ENCODE measurements around the gene SPNS2.

The SPNS2 gene

DNA sequence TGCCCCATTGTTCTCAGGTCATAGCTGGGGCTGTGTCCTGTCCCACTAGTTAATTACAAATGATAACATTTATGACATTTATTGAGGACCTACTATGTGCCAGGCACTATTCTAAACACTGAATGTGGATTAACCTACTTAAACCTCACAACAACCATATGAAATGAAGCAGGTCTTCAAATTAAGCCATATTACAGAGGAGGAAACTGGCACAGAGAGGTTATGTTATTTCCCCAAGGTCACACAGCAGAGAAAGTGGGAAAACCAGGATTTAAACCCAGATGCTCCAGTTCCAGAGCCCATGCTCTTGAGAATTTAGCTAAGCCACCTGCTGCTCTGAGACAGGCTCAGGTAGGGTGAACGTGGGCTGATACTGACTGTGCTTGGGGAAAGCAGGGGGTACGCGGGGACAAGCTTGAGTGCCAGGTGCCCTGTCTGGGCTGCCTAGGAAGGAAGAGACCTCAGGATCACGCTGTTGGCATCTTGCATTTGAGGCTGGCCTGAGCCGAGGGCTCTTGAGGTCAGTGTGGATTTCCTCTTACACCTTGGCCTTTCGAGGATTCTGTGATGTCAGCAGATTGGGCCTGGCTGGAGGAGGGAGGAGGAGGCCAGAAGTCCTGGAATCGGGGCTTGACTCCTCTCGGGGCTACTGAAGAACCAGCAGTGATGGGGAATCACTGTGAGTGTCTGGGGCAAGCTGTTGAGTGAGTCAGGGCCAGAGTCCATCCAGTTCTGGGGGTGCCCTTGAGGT lies 8.9 kb downstream of the SPNS2 start:
- Histone ChIP-seq H3K9me3 (ENCODE audit: low read length) (no peaks in the 10 kb centered on the region), H3K4me1 (ENCODE audit: insufficient read depth, low read length) (no peaks in the 10 kb centered on the region), H3K36me3 (ENCODE audit: insufficient read depth, low read length) (no peaks in the 10 kb centered on the region), H3K27me3 (ENCODE audit: control insufficient read depth in 1 of 2, insufficient read depth in 2 of 2, low read length in 2 of 2) (peaks cover 6 to 20% of the 10 kb centered on the region in 2 donors), H3K27ac (ENCODE audit: low read depth, low read length) (no peak overlapping the region), H3K4me3 (ENCODE audit: low read depth in 1 of 2, low read length in 2 of 2) (no peak overlapping the region), H3K9ac (ENCODE audit: low read length) (no peak overlapping the region)

DNA sequence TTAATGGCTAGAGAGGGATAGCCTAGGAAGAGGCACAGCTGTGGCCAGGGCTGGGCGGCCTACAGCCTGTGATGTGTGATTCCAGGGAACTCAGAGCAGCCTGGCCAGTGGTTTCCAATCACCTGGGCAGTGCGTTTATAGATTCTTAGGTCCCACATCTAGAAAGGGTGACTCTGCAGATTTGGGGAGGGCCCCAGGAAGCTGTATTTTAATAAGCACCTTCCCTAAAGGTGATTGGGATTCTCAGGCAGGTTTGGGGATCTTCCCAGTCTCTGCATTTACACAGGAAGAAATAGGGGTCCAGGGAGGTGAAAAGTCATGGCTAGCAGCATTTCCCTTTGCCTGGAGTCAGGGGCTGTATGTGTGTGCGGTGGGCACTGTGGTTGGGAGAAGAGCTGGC lies 9.5 kb downstream of the SPNS2 start:
- peaks cover 3 to 13% of the 10 kb centered on the region in 2 donors for H3K27me3 ChIP-seq (ENCODE audit: control insufficient read depth in 1 of 2, insufficient read depth in 2 of 2, low read length in 2 of 2)
- H3K4me3 ChIP-seq (ENCODE audit: low read depth in 1 of 2, low read length in 2 of 2), result no peak overlapping the region
- no peak overlapping the region for H3K27ac ChIP-seq (ENCODE audit: low read depth, low read length)
- H3K9ac ChIP-seq (ENCODE audit: low read length), result no peak overlapping the region
- H3K4me1 ChIP-seq (ENCODE audit: insufficient read depth, low read length), result no peaks in the 10 kb centered on the region
- H3K9me3 ChIP-seq (ENCODE audit: low read length), result no peaks in the 10 kb centered on the region
- H3K36me3 ChIP-seq (ENCODE audit: insufficient read depth, low read length), result no peaks in the 10 kb centered on the region

GRCh38 chr17:4509401-4509800 lies 10.7 kb downstream of the SPNS2 start:
- Histone ChIP-seq H3K9ac (ENCODE audit: low read length) (no peak overlapping the region), H3K27me3 (ENCODE audit: control insufficient read depth in 1 of 2, insufficient read depth in 2 of 2, low read length in 2 of 2) (peaks cover 0 to 3% of the 10 kb centered on the region in 2 donors), H3K36me3 (ENCODE audit: insufficient read depth, low read length) (no peaks in the 10 kb centered on the region), H3K4me3 (ENCODE audit: low read depth in 1 of 2, low read length in 2 of 2) (no peak overlapping the region), H3K27ac (ENCODE audit: low read depth, low read length) (no peak overlapping the region), H3K9me3 (ENCODE audit: low read length) (no peaks in the 10 kb centered on the region), H3K4me1 (ENCODE audit: insufficient read depth, low read length) (no peaks in the 10 kb centered on the region)

GRCh38 chr17:4509923-4510617 lies 11.4 kb downstream of the SPNS2 start:
- Histone ChIP-seq H3K9ac (ENCODE audit: low read length) (no peak overlapping the region), H3K4me1 (ENCODE audit: insufficient read depth, low read length) (no peaks in the 10 kb centered on the region), H3K27ac (ENCODE audit: low read depth, low read length) (no peak overlapping the region), H3K36me3 (ENCODE audit: insufficient read depth, low read length) (no peaks in the 10 kb centered on the region), H3K27me3 (ENCODE audit: control insufficient read depth in 1 of 2, insufficient read depth in 2 of 2, low read length in 2 of 2) (peaks cover 0 to 3% of the 10 kb centered on the region in 2 donors), H3K4me3 (ENCODE audit: low read depth in 1 of 2, low read length in 2 of 2) (no peak overlapping the region), H3K9me3 (ENCODE audit: low read length) (no peaks in the 10 kb centered on the region)

DNA sequence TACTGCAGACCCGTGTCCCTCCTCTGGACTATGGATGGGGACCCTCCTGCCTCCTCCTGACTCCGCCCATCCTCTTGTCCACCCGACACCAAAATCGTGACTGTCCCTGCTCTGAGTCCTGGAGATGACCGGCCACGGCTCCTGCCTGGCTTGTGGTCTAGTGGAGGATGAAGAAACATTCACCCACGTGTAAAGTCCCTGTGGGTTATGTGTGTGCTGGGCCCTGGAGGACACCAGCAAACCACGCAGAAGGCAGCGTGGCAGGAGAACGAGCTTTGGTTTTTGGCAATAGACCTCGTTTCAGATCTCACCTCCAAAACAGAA lies 11.9 kb downstream of the SPNS2 start:
- Histone ChIP-seq H3K4me3 (ENCODE audit: low read depth in 1 of 2, low read length in 2 of 2) (no peak overlapping the region), H3K36me3 (ENCODE audit: insufficient read depth, low read length) (no peaks in the 10 kb centered on the region), H3K9ac (ENCODE audit: low read length) (no peak overlapping the region), H3K4me1 (ENCODE audit: insufficient read depth, low read length) (no peaks in the 10 kb centered on the region), H3K27me3 (ENCODE audit: control insufficient read depth in 1 of 2, insufficient read depth in 2 of 2, low read length in 2 of 2) (peaks cover 0 to 3% of the 10 kb centered on the region in 2 donors), H3K9me3 (ENCODE audit: low read length) (no peaks in the 10 kb centered on the region), H3K27ac (ENCODE audit: low read depth, low read length) (no peak overlapping the region)

GRCh38 chr17:4511199-4511932 lies 12.7 kb downstream of the SPNS2 start:
- Histone ChIP-seq H3K27me3 (ENCODE audit: control insufficient read depth in 1 of 2, insufficient read depth in 2 of 2, low read length in 2 of 2) (peaks cover 0 to 3% of the 10 kb centered on the region in 2 donors), H3K36me3 (ENCODE audit: insufficient read depth, low read length) (no peaks in the 10 kb centered on the region), H3K9me3 (ENCODE audit: low read length) (no peaks in the 10 kb centered on the region), H3K27ac (ENCODE audit: low read depth, low read length) (no peak overlapping the region), H3K9ac (ENCODE audit: low read length) (no peak overlapping the region), H3K4me1 (ENCODE audit: insufficient read depth, low read length) (no peaks in the 10 kb centered on the region), H3K4me3 (ENCODE audit: low read depth in 1 of 2, low read length in 2 of 2) (no peak overlapping the region)

GRCh38 chr17:4512156-4513112 lies 13.8 kb downstream of the SPNS2 start:
- Histone ChIP-seq H3K4me1 (ENCODE audit: insufficient read depth, low read length) (no peaks in the 10 kb centered on the region), H3K4me3 (ENCODE audit: low read depth in 1 of 2, low read length in 2 of 2) (no peak overlapping the region), H3K27me3 (ENCODE audit: control insufficient read depth in 1 of 2, insufficient read depth in 2 of 2, low read length in 2 of 2) (peaks cover 0 to 3% of the 10 kb centered on the region in 2 donors), H3K27ac (ENCODE audit: low read depth, low read length) (no peak overlapping the region), H3K9ac (ENCODE audit: low read length) (no peak overlapping the region), H3K36me3 (ENCODE audit: insufficient read depth, low read length) (no peaks in the 10 kb centered on the region), H3K9me3 (ENCODE audit: low read length) (no peaks in the 10 kb centered on the region)

GRCh38 chr17:4513113-4514032 lies 14.7 kb downstream of the SPNS2 start:
- Histone ChIP-seq H3K4me1 (ENCODE audit: insufficient read depth, low read length) (no peaks in the 10 kb centered on the region), H3K27me3 (ENCODE audit: control insufficient read depth in 1 of 2, insufficient read depth in 2 of 2, low read length in 2 of 2) (no peaks in the 10 kb centered on the region), H3K4me3 (ENCODE audit: low read depth in 1 of 2, low read length in 2 of 2) (no peak overlapping the region), H3K36me3 (ENCODE audit: insufficient read depth, low read length) (no peaks in the 10 kb centered on the region), H3K9me3 (ENCODE audit: low read length) (no peaks in the 10 kb centered on the region), H3K27ac (ENCODE audit: low read depth, low read length) (no peak overlapping the region), H3K9ac (ENCODE audit: low read length) (no peak overlapping the region)

DNA sequence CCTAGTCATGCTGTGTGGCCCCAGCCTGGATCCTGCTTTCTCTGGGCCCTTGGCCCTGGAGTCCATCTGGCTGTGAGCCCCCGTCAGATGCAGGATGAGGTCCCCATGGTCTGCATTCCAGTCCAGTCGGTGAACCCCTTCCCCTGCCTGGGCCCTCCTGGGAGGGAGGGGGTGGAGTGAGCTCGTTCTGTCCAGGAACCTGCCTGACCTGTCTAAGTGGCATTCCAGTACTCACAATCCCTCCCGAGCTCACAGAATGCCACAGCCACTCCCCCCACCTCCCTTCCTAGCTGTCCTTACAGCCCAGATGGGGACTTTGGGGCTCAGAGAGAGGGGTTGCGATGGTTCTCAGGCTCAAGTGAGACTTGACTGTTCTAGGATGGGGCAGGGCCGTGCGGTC lies 15.5 kb downstream of the SPNS2 start:
- Histone ChIP-seq H3K27ac (ENCODE audit: low read depth, low read length) (no peak overlapping the region), H3K4me1 (ENCODE audit: insufficient read depth, low read length) (no peaks in the 10 kb centered on the region), H3K4me3 (ENCODE audit: low read depth in 1 of 2, low read length in 2 of 2) (no peak overlapping the region), H3K27me3 (ENCODE audit: control insufficient read depth in 1 of 2, insufficient read depth in 2 of 2, low read length in 2 of 2) (no peaks in the 10 kb centered on the region), H3K36me3 (ENCODE audit: insufficient read depth, low read length) (no peaks in the 10 kb centered on the region), H3K9ac (ENCODE audit: low read length) (no peak overlapping the region), H3K9me3 (ENCODE audit: low read length) (no peaks in the 10 kb centered on the region)

GRCh38 chr17:4514779-4515178 lies 16.1 kb downstream of the SPNS2 start:
- no peaks in the 10 kb centered on the region for H3K9me3 ChIP-seq (ENCODE audit: low read length)
- no peak overlapping the region for H3K27ac ChIP-seq (ENCODE audit: low read depth, low read length)
- H3K4me1 ChIP-seq (ENCODE audit: insufficient read depth, low read length), result no peaks in the 10 kb centered on the region
- no peak overlapping the region for H3K4me3 ChIP-seq (ENCODE audit: low read depth in 1 of 2, low read length in 2 of 2)
- no peaks in the 10 kb centered on the region for H3K27me3 ChIP-seq (ENCODE audit: control insufficient read depth in 1 of 2, insufficient read depth in 2 of 2, low read length in 2 of 2)
- no peaks in the 10 kb centered on the region for H3K36me3 ChIP-seq (ENCODE audit: insufficient read depth, low read length)
- H3K9ac ChIP-seq (ENCODE audit: low read length), result no peak overlapping the region
